Naive thymus-derived CD4-positive, alpha-beta T cell (primary cell): ENCODE results near the gene GLT6D1. TPM values are rescaled to one million over a fixed set of nuclear protein-coding genes. Genes with fewer than 3 reads are reported as not detected.

ENCODE experiments used
- ATAC-seq: fragments of 150-1000 bp; cut with Tn5 transposase; 2 replicates; pipeline ENCODE4 v1.10.0; 2021; ENCODE audit warnings: mild to moderate bottlenecking, moderate library complexity
- CTCF ChIA-PET: fragments of 350-600 bp; sonication (Branson Sonifier 250); formaldehyde crosslinking; loops from one replicate; lab custom pipeline; 2021; ENCODE audit warnings: antibody characterized with exemption; lab: Charles Lee
- POLR2A ChIA-PET: fragments of 350-600 bp; sonication (Branson Sonifier 250); formaldehyde crosslinking; loops from one replicate; lab custom pipeline; 2021; ENCODE audit warnings: antibody characterized with exemption, inconsistent platforms; lab: Charles Lee
- DNase-seq, 9 donors: peaks; one replicate each; pipeline versions ENCODE4 v3.0.0 to v3.0.0-alpha.2; 2020 to 2022; ENCODE audit warnings: mixed read lengths in 1 of 9
- H3K27ac ChIP-seq: one replicate; pipeline ENCODE4 v1.7.0; 2013; ENCODE audit warnings: mild to moderate bottlenecking, low read depth, low read length, moderate library complexity
- H3K27me3 ChIP-seq, 2 donors: one replicate each; pipeline ENCODE4 v1.7.0; 2013; ENCODE audit warnings: low read length in 2 of 2, mild to moderate bottlenecking in 2 of 2, moderate library complexity in 2 of 2; ENCODE audit not compliant: control insufficient read depth in 2 of 2, insufficient read depth in 2 of 2
- H3K36me3 ChIP-seq, 3 experiments: 1 replicate in 2 of 3; 2 replicates in 1 of 3; pipeline ENCODE4 v1.7.0; 2013; ENCODE audit warnings: low read length in 3 of 3, mild to moderate bottlenecking in 3 of 3, moderate library complexity in 1 of 3; ENCODE audit not compliant: insufficient read depth in 3 of 3, control insufficient read depth in 2 of 3
- H3K4me1 ChIP-seq, 2 donors: one replicate each; pipeline ENCODE4 v1.7.0; 2013; ENCODE audit warnings: low read length in 2 of 2, mild to moderate bottlenecking in 2 of 2, moderate library complexity in 1 of 2; ENCODE audit not compliant: control insufficient read depth in 2 of 2, insufficient read depth in 2 of 2
- H3K4me3 ChIP-seq: 2 replicates; pipeline ENCODE4 v1.7.0; 2013; ENCODE audit warnings: mild to moderate bottlenecking, low read length
- H3K9me3 ChIP-seq, 3 experiments: 1 replicate in 2 of 3; 2 replicates in 1 of 3; pipeline ENCODE4 v1.7.0; 2013; ENCODE audit warnings: low read length in 3 of 3; ENCODE audit not compliant: control insufficient read depth in 2 of 3
- H3K27ac Mint-ChIP-seq, 9 donors: one replicate each; pipeline ENCODE4 v1.8.0; 2020 to 2022; ENCODE audit warnings: mixed read lengths in 9 of 9, mild to moderate bottlenecking in 8 of 9, moderate library complexity in 5 of 9, inconsistent platforms in 2 of 9
- H3K27me3 Mint-ChIP-seq, 5 donors: one replicate each; pipeline ENCODE4 v1.8.0; 2021 to 2022; ENCODE audit warnings: mixed read lengths in 5 of 5, mild to moderate bottlenecking in 1 of 5
- H3K36me3 Mint-ChIP-seq, 5 donors: one replicate each; pipeline ENCODE4 v1.8.0; 2020 to 2022; ENCODE audit warnings: mixed read lengths in 5 of 5, mild to moderate bottlenecking in 3 of 5, inconsistent platforms in 1 of 5
- H3K4me1 Mint-ChIP-seq, 7 donors: one replicate each; pipeline ENCODE4 v1.8.0; 2020 to 2022; ENCODE audit warnings: mixed read lengths in 7 of 7, mild to moderate bottlenecking in 3 of 7, inconsistent platforms in 1 of 7
- H3K4me3 Mint-ChIP-seq, 10 donors: one replicate each; pipeline ENCODE4 v1.8.0; 2020 to 2022; ENCODE audit warnings: mild to moderate bottlenecking in 10 of 10, mixed read lengths in 10 of 10, moderate library complexity in 6 of 10, inconsistent platforms in 2 of 10
- H3K9me3 Mint-ChIP-seq, 11 donors: one replicate each; pipeline ENCODE4 v1.8.0; 2020 to 2022; ENCODE audit warnings: mixed read lengths in 11 of 11, mild to moderate bottlenecking in 4 of 11, inconsistent platforms in 1 of 11, moderate library complexity in 1 of 11
- intact Hi-C, 2 donors: fragments of 100-400 bp; cut with micrococcal nuclease; formaldehyde crosslinking; loops; one replicate each; pipeline ENCODE4 v1.15.1; 2023
- polyA plus RNA-seq, 2 donors: library from polyadenylated mRNA; unstranded; fragments of 300-500 nt; fragmentation: Illumina TruSeq; gene quantifications; one replicate each; pipeline ENCODE4 v1.2.3, GENCODE V29; 2021
- total RNA-seq, 6 experiments: library from RNA in 5 of 6; stranded (reverse) in 5 of 6; gene quantifications; 1 replicate in 5 of 6; 2 replicates in 1 of 6; pipeline ENCODE4 v1.2.3 and lab custom pipeline; 2021 to 2026

The GLT6D1 gene
- total and polyA plus RNA-seq, 7 experiments from 2014 or later = not detected

- no peak overlapping the region for H3K4me3 Mint-ChIP-seq
- no peak overlapping the region for H3K4me3 ChIP-seq
- DNase-seq (no peak), ATAC-seq (no peak)
- no peaks in the 10 kb centered on the region for H3K9me3 ChIP-seq
- ChIA-PET CTCF (no interaction called here), POLR2A (no interaction called here)
- no peaks in the 10 kb centered on the region for H3K9me3 Mint-ChIP-seq
- H3K4me1 ChIP-seq = no peaks in the 10 kb centered on the region
- no peaks in the 10 kb centered on the region for H3K36me3 ChIP-seq
- intact Hi-C loops = no loop called here
- no peaks in the 10 kb centered on the region for H3K27me3 ChIP-seq
- no peak overlapping the region for H3K27ac ChIP-seq
- H3K4me1 Mint-ChIP-seq = no peaks in the 10 kb centered on the region
- H3K36me3 Mint-ChIP-seq = no peaks in the 10 kb centered on the region
- peaks cover 0 to 5% (median 0%) of the 10 kb centered on the region in 5 donors for H3K27me3 Mint-ChIP-seq
- H3K27ac Mint-ChIP-seq = no peak overlapping the region
Measured at GRCh38 chr9:135661816-135662560, 22.6 kb upstream of the GLT6D1 start.

GRCh38 chr9:135660407-135660806, 21.1 kb upstream of the GLT6D1 start:
- no peaks in the 10 kb centered on the region for H3K4me1 ChIP-seq
- no peak for DNase-seq
- no peaks in the 10 kb centered on the region for H3K27me3 ChIP-seq
- ChIA-PET POLR2A (no interaction called here), CTCF (no interaction called here)
- no peaks in the 10 kb centered on the region for H3K36me3 ChIP-seq
- intact Hi-C loops = no loop called here
- no peak overlapping the region for H3K27ac ChIP-seq
- Mint-ChIP-seq H3K9me3 (no peaks in the 10 kb centered on the region), H3K36me3 (no peaks in the 10 kb centered on the region), H3K4me3 (no peak overlapping the region), H3K27me3 (peaks cover 0 to 10% (median 0%) of the 10 kb centered on the region in 5 donors), H3K27ac (no peak overlapping the region), H3K4me1 (no peaks in the 10 kb centered on the region)
- no peak for ATAC-seq
- no peak overlapping the region for H3K4me3 ChIP-seq
- H3K9me3 ChIP-seq = no peaks in the 10 kb centered on the region

GRCh38 chr9:135659252-135659651, 19.9 kb upstream of the GLT6D1 start:
- no peak overlapping the region for H3K27ac Mint-ChIP-seq
- peaks cover 0 to 13% (median 5%) of the 10 kb centered on the region in 5 donors for H3K27me3 Mint-ChIP-seq
- CTCF ChIA-PET = no interaction called here
- Histone ChIP-seq H3K27ac (no peak overlapping the region), H3K4me3 (no peak overlapping the region), H3K27me3 (no peaks in the 10 kb centered on the region), H3K36me3 (no peaks in the 10 kb centered on the region), H3K4me1 (no peaks in the 10 kb centered on the region), H3K9me3 (no peaks in the 10 kb centered on the region)
- DNase-seq (no peak), ATAC-seq (no peak)
- intact Hi-C loops = no loop called here
- no peaks in the 10 kb centered on the region for H3K4me1 Mint-ChIP-seq
- H3K9me3 Mint-ChIP-seq = no peaks in the 10 kb centered on the region
- no peaks in the 10 kb centered on the region for H3K36me3 Mint-ChIP-seq
- no peak overlapping the region for H3K4me3 Mint-ChIP-seq
- POLR2A ChIA-PET = no interaction called here

- POLR2A ChIA-PET = no interaction called here
- Histone ChIP-seq H3K27ac (no peak overlapping the region), H3K4me3 (no peak overlapping the region), H3K4me1 (no peaks in the 10 kb centered on the region), H3K9me3 (no peaks in the 10 kb centered on the region), H3K27me3 (no peaks in the 10 kb centered on the region), H3K36me3 (no peaks in the 10 kb centered on the region)
- no peak overlapping the region for H3K4me3 Mint-ChIP-seq
- H3K9me3 Mint-ChIP-seq = peaks cover 0 to 2% (median 0%) of the 10 kb centered on the region in 11 donors
- intact Hi-C loops = no loop called here
- H3K27ac Mint-ChIP-seq = no peak overlapping the region
- ATAC-seq (no peak), DNase-seq (no peak)
- H3K4me1 Mint-ChIP-seq = no peaks in the 10 kb centered on the region
- peaks cover 0 to 26% (median 13%) of the 10 kb centered on the region in 5 donors for H3K27me3 Mint-ChIP-seq
- H3K36me3 Mint-ChIP-seq = no peaks in the 10 kb centered on the region
- CTCF ChIA-PET = no interaction called here
Measured at GRCh38 chr9:135657416-135657815, 18.1 kb upstream of the GLT6D1 start.

GRCh38 chr9:135655317-135655716, 16.0 kb upstream of the GLT6D1 start:
- ATAC-seq = no peak
- H3K27me3 Mint-ChIP-seq = peaks cover 0 to 40% (median 19%) of the 10 kb centered on the region in 5 donors
- H3K36me3 ChIP-seq = no peaks in the 10 kb centered on the region
- no peaks in the 10 kb centered on the region for H3K4me1 ChIP-seq
- H3K27me3 ChIP-seq = no peaks in the 10 kb centered on the region
- no peak overlapping the region for H3K4me3 ChIP-seq
- H3K27ac Mint-ChIP-seq = no peak overlapping the region
- ChIA-PET POLR2A (no interaction called here), CTCF (interaction anchor here (0.6 kb wide), 1 partner anchor 745 kb away, joined by 3 read pairs; no protein-coding TSS in a partner anchor)
- H3K36me3 Mint-ChIP-seq = peaks cover 0 to 2% (median 0%) of the 10 kb centered on the region in 5 donors
- intact Hi-C loops = no loop called here
- no peaks in the 10 kb centered on the region for H3K9me3 ChIP-seq
- H3K27ac ChIP-seq = no peak overlapping the region
- no peaks in the 10 kb centered on the region for H3K4me1 Mint-ChIP-seq
- no peak overlapping the region for H3K4me3 Mint-ChIP-seq
- peaks cover 2 to 8% (median 2%) of the 10 kb centered on the region in 11 donors for H3K9me3 Mint-ChIP-seq
- DNase-seq = no peak

- DNase-seq (no peak), ATAC-seq (no peak)
- Histone ChIP-seq H3K4me1 (no peaks in the 10 kb centered on the region), H3K9me3 (peaks cover 0 to 26% (median 0%) of the 10 kb centered on the region in 3 experiments), H3K27ac (no peak overlapping the region), H3K4me3 (no peak overlapping the region), H3K36me3 (no peaks in the 10 kb centered on the region), H3K27me3 (no peaks in the 10 kb centered on the region)
- Mint-ChIP-seq H3K36me3 (peaks cover 0 to 14% (median 0%) of the 10 kb centered on the region in 5 donors), H3K4me3 (no peak overlapping the region), H3K27me3 (peaks cover 0 to 35% (median 16%) of the 10 kb centered on the region in 5 donors), H3K4me1 (no peaks in the 10 kb centered on the region), H3K9me3 (peaks cover 12 to 50% (median 29%) of the 10 kb centered on the region in 11 donors), H3K27ac (no peak overlapping the region)
- intact Hi-C loops = no loop called here
- CTCF ChIA-PET = no interaction called here
- POLR2A ChIA-PET = no interaction called here
Measured at GRCh38 chr9:135650408-135650807, 11.1 kb upstream of the GLT6D1 start.

- H3K27me3 Mint-ChIP-seq = peaks cover 0 to 35% (median 11%) of the 10 kb centered on the region in 5 donors
- H3K4me3 Mint-ChIP-seq = no peak overlapping the region
- ChIA-PET CTCF (no interaction called here), POLR2A (no interaction called here)
- ATAC-seq = no peak
- Histone ChIP-seq H3K9me3 (peaks cover 0 to 35% (median 0%) of the 10 kb centered on the region in 3 experiments), H3K4me3 (no peak overlapping the region), H3K27me3 (no peaks in the 10 kb centered on the region), H3K4me1 (no peaks in the 10 kb centered on the region), H3K36me3 (no peaks in the 10 kb centered on the region), H3K27ac (no peak overlapping the region)
- no peak for DNase-seq
- peaks cover 21 to 59% (median 36%) of the 10 kb centered on the region in 11 donors for H3K9me3 Mint-ChIP-seq
- H3K36me3 Mint-ChIP-seq = peaks cover 0 to 18% (median 0%) of the 10 kb centered on the region in 5 donors
- no peak overlapping the region for H3K27ac Mint-ChIP-seq
- no peaks in the 10 kb centered on the region for H3K4me1 Mint-ChIP-seq
- intact Hi-C loops = no loop called here
Measured at GRCh38 chr9:135649508-135649907, 10.2 kb upstream of the GLT6D1 start.
